K562 (cell line): Measurements from ENCODE around the gene MYO10.

Experiments used
- CREM ChIP-seq: IDR thresholded peaks from 2 replicates; pipeline ENCODE4 v1.6.1; 2014; ENCODE audit warnings: antibody characterized with exemption, low read depth
- EHMT2 ChIP-seq: fragments of 450-650 bp; IDR thresholded peaks from 2 replicates; pipeline ENCODE4 v1.6.1; 2018; ENCODE audit warnings: antibody characterized with exemption
- IRF2 ChIP-seq: sonication (generic); formaldehyde crosslinking; IDR thresholded peaks from 2 replicates; pipeline ENCODE4 v1.8.1; 2022; ENCODE audit warnings: mild to moderate bottlenecking, missing genetic modification reagents
- NFATC3 ChIP-seq: fragments of 450-650 bp; IDR thresholded peaks from 2 replicates; pipeline ENCODE4 v1.6.1; 2017; ENCODE audit warnings: mild to moderate bottlenecking
- SMARCE1 ChIP-seq: fragments of 450-650 bp; IDR thresholded peaks from 2 replicates; pipeline ENCODE4 v1.7.1; 2016; ENCODE audit warnings: mild to moderate bottlenecking
- TF ChIP-seq, protein P1 (sequence below): sonication (generic); IDR thresholded peaks from 2 replicates; pipeline ENCODE4 v1.6.1; 2016

DNA sequence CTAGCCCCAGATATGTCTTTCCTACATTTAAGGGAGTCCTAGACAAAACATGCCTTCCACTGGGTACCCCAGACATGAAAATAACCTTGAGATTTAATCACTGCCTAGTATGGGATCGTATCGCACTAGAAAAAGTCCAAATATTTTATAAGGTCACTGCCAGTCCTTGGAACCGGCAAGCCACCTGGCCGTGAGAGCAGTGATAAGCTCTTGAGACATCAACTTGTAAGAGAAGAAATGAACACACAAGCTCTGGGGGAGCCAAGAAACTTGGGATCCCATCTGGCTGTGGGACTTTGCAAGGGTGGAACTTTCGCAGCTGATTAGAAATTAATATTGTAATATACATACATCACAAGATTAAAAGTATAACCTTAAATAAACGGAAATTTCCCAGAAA is 21.5 kb downstream of the MYO10 start:
- TF ChIP-seq SMARCE1 (no peak), NFATC3 (no peak), IRF2 (CRISPR knock-in tag) (no peak), EHMT2 (no peak), CREM (no peak)
- TF ChIP-seq, protein P1, sequence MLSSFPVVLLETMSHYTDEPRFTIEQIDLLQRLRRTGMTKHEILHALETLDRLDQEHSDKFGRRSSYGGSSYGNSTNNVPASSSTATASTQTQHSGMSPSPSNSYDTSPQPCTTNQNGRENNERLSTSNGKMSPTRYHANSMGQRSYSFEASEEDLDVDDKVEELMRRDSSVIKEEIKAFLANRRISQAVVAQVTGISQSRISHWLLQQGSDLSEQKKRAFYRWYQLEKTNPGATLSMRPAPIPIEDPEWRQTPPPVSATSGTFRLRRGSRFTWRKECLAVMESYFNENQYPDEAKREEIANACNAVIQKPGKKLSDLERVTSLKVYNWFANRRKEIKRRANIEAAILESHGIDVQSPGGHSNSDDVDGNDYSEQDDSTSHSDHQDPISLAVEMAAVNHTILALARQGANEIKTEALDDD: no peak
